GM21737 (cell line): ENCODE measurements around the gene CD8A.
A peak's percentile ranks its signal among the peaks of the same experiment; 100 is the strongest.

Experiments used
- ATAC-seq: cut with Tn5 transposase; IDR thresholded peaks from one replicate; pipeline ENCODE4 v1.9.1; 2021; ENCODE audit warnings: mild to moderate bottlenecking, moderate library complexity; ENCODE audit not compliant: unreplicated experiment

CD8A gene

GRCh38 chr2:86809481-86810121, 18.9 kb upstream of the CD8A start:
- ATAC-seq, result no peak

DNA sequence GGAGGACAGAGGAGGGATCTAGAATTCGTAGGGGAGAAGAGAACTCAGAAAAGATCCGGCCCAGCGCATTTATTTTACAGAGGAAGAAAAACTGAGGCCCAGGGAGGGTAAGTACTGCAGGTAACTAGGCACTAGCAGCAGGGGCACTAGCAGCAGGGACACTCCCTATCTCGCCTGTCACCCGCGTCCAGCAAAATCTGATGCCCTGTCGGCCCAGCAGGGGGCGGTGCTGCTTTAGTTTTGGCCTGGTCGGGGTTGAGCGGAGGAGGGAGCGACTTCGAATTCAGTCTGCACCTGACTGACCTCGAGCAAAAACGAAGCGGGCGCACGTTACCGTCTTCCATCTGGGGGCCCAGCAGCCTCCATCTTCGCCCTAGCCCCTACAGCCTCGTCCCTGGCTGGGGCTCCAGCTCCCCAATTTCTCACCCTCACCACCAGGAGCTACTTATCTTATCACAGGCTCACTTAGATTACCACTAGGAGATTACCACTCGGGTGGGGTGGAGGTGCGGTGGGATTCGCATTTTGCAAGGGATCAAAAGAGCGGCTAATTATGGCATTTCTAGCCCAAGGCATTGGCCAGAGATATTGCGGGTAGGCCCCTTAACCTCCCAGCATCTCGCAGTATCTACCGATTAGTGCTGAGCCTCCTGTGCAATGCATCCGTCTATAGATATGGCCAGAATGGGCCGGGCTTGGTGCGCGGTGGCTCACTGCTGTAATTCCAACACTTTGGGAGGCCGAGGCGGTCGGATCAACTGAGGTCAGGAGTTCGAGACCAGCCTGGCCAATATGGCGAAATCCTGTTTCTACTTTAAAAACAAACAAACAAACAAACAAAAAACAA, 17.8 kb upstream of the CD8A start:
- peak; percentile 96 for ATAC-seq

- ATAC-seq, result no peak
Observed at GRCh38 chr2:86807468-86808275, 17.0 kb upstream of the CD8A start.

DNA sequence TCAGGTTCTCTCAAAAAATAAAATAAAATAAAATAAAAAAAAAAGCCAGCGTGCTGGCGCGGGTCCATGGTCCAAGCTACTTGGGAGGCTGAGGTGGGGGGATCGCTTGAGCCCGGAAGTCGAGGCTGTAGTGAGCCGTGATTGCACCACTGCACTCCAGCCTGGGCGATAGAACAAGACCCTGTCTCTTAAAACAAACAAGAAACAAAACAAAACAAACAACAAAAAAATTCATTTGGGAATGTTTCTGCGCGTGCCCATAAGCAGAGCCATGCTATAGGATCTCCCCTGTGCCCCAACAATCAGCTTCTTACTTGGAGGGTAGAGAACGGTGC, 16.4 kb upstream of the CD8A start:
- ATAC-seq, result no peak

- no peak for ATAC-seq
Observed at GRCh38 chr2:86806059-86806857, 15.5 kb upstream of the CD8A start.

- no peak for ATAC-seq
Observed at GRCh38 chr2:86800856-86801567, 10.3 kb upstream of the CD8A start.

DNA sequence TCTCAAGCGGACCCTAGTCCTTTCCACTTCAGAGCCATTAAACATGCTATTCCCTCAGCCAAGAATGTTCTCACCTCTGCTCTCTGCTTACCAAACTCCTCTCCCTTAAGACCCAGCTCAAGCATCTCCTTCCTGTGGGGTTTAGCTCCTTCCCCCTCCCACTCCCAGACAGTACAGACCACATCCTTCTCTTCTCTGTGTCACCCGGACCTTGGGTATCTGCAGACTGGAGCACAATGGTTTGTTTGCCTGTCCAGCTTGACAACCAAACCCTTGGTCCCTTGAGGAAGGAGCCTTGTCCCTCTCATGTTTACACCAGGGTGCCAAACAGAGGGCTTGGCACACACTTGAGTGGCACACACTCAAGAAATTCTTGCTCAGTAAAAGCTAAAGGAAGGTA, 4.1 kb upstream of the CD8A start:
- no peak for ATAC-seq

GRCh38 chr2:86793752-86794151, 3.0 kb upstream of the CD8A start:
- no peak for ATAC-seq

DNA sequence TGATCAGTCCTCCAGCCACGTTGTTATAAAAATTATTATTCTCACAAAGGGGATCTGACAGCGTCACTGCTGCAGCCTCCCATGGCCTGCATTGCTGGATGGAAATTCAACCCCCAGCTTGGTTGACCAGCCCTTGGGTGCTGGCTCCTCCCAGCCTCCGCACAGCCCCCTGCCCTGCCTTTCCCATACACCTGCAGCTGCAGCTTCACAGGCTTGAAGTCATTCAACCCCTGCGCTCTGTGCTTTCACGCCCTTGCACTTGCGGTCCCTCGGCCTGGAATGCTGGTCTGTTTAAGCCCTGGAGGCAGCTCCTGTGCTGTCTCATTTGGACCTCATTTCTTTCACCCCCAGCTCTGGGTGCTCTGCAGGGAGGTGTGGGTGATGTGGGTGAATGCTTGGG, 860 bp upstream of the CD8A start:
- ATAC-seq, result no peak

GRCh38 chr2:86790134-86790675, 508 bp downstream of the CD8A start:
- no peak for ATAC-seq

GRCh38 chr2:86789687-86790133, 1.0 kb downstream of the CD8A start:
- no peak for ATAC-seq

DNA sequence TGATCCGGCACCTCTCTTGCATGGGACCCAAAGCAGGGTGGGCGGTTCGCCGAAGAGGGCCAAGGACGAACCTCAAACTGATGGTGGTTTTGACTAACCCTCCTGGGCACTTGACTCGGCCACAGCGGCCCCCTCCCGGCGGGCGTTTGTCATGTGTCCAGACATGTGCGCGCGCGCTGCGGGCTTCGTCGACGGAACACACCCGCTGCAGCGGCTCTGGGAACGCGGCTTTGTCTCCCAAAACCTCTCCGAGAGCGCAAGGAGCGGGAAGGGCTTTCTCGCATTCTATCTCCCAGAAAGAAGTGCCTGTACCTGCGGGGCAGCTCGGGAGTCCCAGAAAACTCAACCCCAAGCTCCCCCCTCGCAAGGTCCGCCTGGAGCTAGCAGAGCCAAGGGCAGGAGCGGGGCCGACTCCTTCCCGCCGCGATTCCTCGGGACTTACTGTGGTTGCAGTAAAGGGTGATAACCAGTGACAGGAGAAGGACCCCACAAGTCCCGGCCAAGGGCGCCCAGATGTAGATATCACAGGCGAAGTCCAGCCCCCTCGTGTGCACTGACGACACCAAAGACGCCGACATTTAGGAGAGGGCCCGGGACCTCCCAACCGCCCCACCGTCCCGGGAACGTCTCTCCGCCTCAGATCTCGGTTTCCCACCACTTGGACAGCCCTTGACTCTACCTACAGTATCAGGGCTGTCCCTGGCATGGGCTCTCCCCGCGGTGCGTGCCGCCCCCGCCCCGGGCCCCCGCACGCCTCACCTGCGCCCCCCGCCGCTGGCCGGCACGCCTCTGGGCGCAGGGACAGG, 1.6 kb downstream of the CD8A start:
- no peak for ATAC-seq

DNA sequence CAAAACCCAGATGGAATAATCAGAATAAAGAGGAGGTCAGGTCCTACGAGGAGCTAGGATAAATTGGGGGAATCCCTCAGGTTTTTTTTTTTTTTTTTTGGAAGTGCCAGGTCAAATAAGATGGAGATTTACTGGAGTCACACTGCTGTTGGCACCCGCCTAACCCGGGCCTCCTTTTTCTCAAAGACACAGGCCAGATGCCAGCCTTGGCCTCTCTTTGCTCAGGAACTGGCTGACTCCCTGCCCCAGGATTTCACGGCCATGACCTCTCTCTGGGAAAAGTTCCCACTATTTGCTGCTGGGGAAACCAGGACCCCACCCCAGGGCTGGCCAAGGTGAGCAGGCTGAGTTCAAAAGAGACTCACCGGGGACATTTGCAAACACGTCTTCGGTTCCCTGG, 2.5 kb downstream of the CD8A start:
- no peak for ATAC-seq

DNA sequence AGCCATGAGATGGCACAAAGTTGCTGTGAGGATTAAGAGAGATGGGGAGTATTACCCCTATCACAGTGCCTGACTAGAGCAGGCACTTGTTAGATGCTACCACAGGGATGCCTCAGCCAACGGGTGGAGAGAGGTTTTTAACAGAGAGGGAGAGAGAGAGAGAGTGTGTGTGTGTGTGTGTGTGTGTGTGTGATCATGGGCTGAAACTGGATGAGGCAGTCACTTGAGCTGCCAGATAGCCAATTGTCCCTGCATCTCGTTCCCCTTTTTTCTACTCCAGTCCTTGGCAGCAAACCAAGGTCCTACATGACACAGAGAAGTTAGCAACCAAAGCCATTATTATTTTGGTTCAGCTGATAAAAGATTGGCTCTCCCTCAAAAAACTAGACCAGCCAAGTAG, 3.0 kb downstream of the CD8A start:
- ATAC-seq, result no peak

DNA sequence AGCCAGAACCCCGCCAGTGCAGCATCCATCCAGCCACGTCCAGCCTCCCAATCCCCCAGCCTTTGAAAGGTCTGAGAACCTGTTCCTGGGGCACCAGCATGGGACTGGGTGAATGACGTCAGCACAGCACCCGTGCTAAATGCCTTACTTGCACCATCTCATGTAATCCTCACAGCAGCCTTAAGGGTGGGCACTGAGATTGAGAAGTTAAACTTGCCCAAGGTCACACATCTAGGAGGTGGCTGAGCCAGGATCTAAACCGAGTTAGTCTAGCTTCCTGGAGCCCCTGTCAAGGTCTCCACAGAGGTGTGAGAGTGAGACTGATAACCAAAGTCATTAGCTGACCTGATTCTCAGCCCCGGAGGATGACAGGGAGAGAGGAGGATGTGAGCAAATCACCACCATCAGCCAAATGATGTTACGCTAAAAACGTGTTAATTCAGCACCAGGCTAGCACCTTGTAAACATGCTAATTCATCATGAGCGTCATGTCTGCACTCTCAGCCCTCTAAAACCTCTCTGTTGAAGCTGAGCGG, 4.6 kb downstream of the CD8A start:
- no peak for ATAC-seq

GRCh38 chr2:86785456-86785855, 5.3 kb downstream of the CD8A start:
- no peak for ATAC-seq

- peak; percentile 96 for ATAC-seq
Observed at GRCh38 chr2:86783615-86784339, 6.9 kb downstream of the CD8A start.

DNA sequence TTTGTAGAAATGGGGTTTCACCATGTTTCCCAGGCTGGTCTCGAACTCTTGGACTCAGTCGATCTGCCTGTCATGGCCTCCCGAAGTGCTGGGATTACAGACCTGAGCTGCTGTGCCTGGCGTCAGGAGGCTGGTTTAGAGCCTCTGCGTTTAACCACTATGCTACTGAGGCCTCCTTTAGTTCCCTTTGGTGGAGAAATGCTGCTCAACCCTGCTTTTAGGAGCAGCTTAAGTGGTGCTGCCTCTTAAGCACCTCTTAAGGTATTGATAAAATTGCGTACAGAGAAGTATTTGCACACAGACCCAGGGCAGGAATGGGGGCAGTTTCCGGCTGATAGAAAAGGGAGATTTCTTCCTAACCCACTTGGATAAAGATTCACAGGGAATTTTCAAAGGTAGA, 8.0 kb downstream of the CD8A start:
- no peak for ATAC-seq
